ENCODE results near the gene ATP2A3. TPM values are rescaled to one million over a fixed set of nuclear protein-coding genes. Genes with fewer than 3 reads are reported as not detected.

The ATP2A3 gene
- total RNA-seq, 4 donors from 2014 or later = 0.89 to 1.4 (median 0.98) TPM

DNA sequence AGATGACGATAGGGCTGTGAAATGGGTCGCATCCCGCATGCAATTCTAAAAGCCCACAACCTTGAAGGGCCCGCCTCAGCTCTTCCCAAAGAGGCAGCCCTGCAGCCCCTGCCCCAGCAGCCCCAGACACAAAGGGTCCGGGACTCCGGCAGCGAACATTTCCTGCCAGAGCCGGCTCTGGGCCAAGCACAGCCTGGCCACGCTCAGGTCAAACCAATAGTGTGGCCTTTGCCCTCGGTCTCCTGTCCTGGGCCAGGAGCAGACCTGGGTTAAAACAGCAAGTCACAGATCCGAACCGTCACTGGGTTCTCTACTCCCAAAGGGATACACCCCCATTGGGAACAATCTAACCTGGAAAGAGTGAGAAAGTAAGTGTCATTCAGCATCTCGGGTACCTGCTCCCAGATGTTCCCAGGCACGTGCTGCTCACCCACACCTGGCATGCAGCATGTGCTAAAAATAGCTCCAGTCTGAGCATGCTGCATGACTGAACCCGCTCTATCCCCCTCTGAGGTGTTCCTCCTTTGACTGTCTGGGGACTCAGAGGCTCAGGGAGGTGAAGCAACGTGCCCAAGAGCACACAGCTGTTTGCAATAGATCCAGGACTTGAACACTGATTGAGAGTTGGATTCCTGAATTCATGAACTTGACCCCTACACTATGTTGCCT lies 22.2 kb upstream of the ATP2A3 start:
- Histone ChIP-seq H3K4me1 (no peaks in the 10 kb centered on the region), H3K4me3 (no peak overlapping the region), H3K9me3 (no peaks in the 10 kb centered on the region), H3K27me3 (peaks cover 0 to 3% (median 2%) of the 10 kb centered on the region in 3 donors), H3K27ac (peak overlapping the region in 2 of 4 donors; percentile 31 to 38), H3K36me3 (no peaks in the 10 kb centered on the region)
- ATAC-seq (no peak), DNase-seq (no peak)
- intact Hi-C loops (cut with DNase I; ENCODE audit: low total_unique reads) = no loop called here
- TF ChIP-seq, protein P1, sequence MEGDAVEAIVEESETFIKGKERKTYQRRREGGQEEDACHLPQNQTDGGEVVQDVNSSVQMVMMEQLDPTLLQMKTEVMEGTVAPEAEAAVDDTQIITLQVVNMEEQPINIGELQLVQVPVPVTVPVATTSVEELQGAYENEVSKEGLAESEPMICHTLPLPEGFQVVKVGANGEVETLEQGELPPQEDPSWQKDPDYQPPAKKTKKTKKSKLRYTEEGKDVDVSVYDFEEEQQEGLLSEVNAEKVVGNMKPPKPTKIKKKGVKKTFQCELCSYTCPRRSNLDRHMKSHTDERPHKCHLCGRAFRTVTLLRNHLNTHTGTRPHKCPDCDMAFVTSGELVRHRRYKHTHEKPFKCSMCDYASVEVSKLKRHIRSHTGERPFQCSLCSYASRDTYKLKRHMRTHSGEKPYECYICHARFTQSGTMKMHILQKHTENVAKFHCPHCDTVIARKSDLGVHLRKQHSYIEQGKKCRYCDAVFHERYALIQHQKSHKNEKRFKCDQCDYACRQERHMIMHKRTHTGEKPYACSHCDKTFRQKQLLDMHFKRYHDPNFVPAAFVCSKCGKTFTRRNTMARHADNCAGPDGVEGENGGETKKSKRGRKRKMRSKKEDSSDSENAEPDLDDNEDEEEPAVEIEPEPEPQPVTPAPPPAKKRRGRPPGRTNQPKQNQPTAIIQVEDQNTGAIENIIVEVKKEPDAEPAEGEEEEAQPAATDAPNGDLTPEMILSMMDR (IDR thresholded peaks at IDR 0.05 in 4 of 5, conservative IDR thresholded peaks at IDR 0.05 in 1 of 5) = no peak
- in situ Hi-C loops (cut with MboI; ENCODE audit: low sequenced_read_pairs in 4 of 4) = no loop called here

DNA sequence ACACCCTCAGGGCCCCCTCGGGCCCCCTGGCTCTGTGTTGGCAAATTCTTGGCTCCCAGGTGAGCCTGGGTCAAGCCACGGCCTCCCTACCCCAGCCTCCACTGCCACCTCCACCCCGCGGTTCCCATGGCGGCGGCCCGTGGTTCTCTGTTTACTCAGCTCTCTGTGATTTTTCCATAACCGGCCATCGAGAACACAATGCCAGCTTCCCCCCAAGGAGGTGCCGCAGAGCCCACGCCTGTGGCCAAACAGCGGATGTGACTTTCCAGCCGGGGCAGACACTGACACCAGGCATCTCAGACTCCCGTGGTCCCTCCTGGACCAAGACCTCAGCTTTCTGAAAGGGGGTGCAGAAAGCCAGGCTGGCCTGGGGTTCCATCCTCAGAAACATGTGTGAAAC lies 21.6 kb upstream of the ATP2A3 start:
- no peaks in the 10 kb centered on the region for H3K4me1 ChIP-seq
- intact Hi-C loops (cut with DNase I; ENCODE audit: low total_unique reads) (no loop called here), in situ Hi-C loops (cut with MboI; ENCODE audit: low sequenced_read_pairs in 4 of 4) (no loop called here)
- ATAC-seq = peak in 1 of 2 donors; percentile 32
- no peaks in the 10 kb centered on the region for H3K9me3 ChIP-seq
- H3K4me3 ChIP-seq = no peak overlapping the region
- peaks cover 0 to 2% (median 0%) of the 10 kb centered on the region in 3 donors for H3K27me3 ChIP-seq
- TF ChIP-seq POLR2A (IDR thresholded peaks at IDR 0.05) = no peak
- TF ChIP-seq, protein P1 (IDR thresholded peaks at IDR 0.05 in 4 of 5, conservative IDR thresholded peaks at IDR 0.05 in 1 of 5) = no peak
- H3K36me3 ChIP-seq = no peaks in the 10 kb centered on the region
- H3K27ac ChIP-seq = peak overlapping the region in 2 of 4 donors; percentile 31 to 38
- no peak for DNase-seq

DNA sequence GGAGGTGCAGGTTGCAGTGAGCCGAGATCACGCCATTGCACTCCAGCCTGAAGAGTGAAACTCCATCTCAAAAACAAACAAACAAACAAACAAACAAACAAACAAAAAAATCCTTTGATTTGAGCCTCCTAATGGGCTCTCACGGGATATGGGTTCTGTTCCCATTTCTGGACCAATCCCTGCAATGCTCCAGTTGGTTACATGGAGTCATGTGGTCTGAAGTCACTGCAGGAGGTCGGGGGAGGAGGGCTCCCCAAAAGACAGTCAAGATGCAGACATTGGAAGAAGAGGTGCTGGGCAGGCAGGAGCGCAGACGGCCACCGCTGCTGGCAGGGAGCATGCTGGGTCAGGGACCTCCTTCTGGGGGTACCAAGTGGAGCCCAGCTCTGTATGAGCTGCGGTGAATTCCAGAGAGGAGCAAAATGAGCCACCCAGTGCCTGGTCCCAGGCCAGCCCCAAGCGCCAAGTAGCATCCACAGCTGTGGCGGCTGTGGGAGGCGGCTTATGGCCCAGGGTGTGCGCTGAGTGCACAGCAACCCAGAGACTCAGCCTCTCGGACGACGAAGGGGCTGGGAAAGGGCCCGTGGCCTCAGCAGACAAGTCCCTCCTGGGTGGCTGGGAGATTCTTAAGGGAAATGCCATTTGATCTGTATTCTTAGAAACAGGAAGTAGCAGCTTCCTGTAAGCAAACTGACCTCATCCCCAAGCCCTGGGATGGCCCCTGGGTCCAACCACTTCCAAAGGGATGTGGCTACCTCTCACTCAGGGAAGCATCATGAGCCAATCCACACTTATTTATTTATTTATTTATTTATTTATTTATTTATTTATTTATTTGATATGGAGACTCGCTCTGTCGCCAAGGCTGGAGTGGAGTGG lies 19.6 kb upstream of the ATP2A3 start:
- Histone ChIP-seq H3K27me3 (peaks cover 0 to 2% (median 0%) of the 10 kb centered on the region in 3 donors), H3K36me3 (no peaks in the 10 kb centered on the region), H3K4me1 (no peaks in the 10 kb centered on the region), H3K9me3 (no peaks in the 10 kb centered on the region), H3K4me3 (no peak overlapping the region), H3K27ac (no peak overlapping the region)
- DNase-seq = no peak
- intact Hi-C loops (cut with DNase I; ENCODE audit: low total_unique reads) = no loop called here
- ATAC-seq = peak in 1 of 2 donors; percentile 63
- in situ Hi-C loops (cut with MboI; ENCODE audit: low sequenced_read_pairs in 4 of 4) = no loop called here
- TF ChIP-seq, protein P1 (IDR thresholded peaks at IDR 0.05 in 4 of 5, conservative IDR thresholded peaks at IDR 0.05 in 1 of 5) = no peak
- no peak for TF ChIP-seq POLR2A (IDR thresholded peaks at IDR 0.05)

DNA sequence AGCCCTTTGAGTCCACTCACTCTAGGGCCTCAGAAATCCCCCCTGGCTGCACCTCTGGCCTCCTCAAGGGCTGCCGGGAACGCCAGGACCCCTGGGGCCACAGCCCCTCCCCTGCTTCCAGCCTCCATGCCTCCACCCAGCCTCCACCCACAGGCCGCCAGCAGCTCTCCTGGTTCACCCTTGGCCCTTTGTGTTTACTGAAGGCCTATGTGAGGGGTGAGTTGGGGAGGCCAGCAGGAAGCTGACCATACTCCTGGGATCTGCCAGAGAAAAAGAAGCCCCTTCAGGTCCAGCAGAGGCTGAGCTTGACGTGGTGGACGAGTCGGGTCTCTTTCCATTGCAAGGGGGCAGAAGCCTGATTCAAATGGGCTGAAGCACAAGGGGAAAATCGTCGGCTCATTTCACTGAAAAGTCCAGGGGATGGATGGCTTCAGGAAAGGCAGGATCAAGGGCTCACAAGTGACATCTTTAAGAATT lies 18.3 kb upstream of the ATP2A3 start:
- Histone ChIP-seq H3K4me1 (no peaks in the 10 kb centered on the region), H3K27ac (no peak overlapping the region), H3K4me3 (no peak overlapping the region), H3K9me3 (no peaks in the 10 kb centered on the region), H3K27me3 (peaks cover 0 to 2% (median 0%) of the 10 kb centered on the region in 3 donors), H3K36me3 (no peaks in the 10 kb centered on the region)
- DNase-seq = no peak
- in situ Hi-C loops (cut with MboI; ENCODE audit: low sequenced_read_pairs in 4 of 4) (no loop called here), intact Hi-C loops (cut with DNase I; ENCODE audit: low total_unique reads) (no loop called here)
- TF ChIP-seq POLR2A (IDR thresholded peaks at IDR 0.05) = no peak
- TF ChIP-seq, protein P1 (IDR thresholded peaks at IDR 0.05 in 4 of 5, conservative IDR thresholded peaks at IDR 0.05 in 1 of 5) = no peak
- no peak for ATAC-seq

All from gastrocnemius medialis (tissue), 4 donors.